Omental fat pad (tissue), 4 donors: ENCODE measurements around the gene TMPRSS12. TPM values are rescaled to one million over a fixed set of nuclear protein-coding genes. Genes with fewer than 3 reads are reported as not detected.
A peak's percentile ranks its signal among the peaks of the same experiment; 100 is the strongest.
"Not testable (repeated sequence)": the region's sequence is repeated elsewhere in the genome, so short reads cannot be mapped to it uniquely, and the experiment has no call there.

ENCODE experiments used
- ATAC-seq: fragments of 150-250 bp; one replicate; pipeline ENCODE4 v1.9.1; 2016; ENCODE audit warnings: mild to moderate bottlenecking, moderate library complexity; ENCODE audit not compliant: low FRiP score
- DNase-seq: peaks from one replicate; pipeline ENCODE4 v3.0.0-alpha.2; 2019; ENCODE audit warnings: low spot score
- CTCF ChIP-seq, 3 donors: fragments of 450-650 bp; IDR thresholded peaks; one replicate each; pipeline ENCODE4 v1.5.1; 2016 to 2017; ENCODE audit warnings: antibody characterized with exemption in 3 of 3, mild to moderate bottlenecking in 3 of 3, moderate library complexity in 2 of 3
- total RNA-seq, 4 donors: library from RNA; depleted of rRNA; stranded (reverse); fragments of >200 nt; gene quantifications; one replicate each; pipeline ENCODE4 v1.1.0, GENCODE V29; 2016

TMPRSS12 gene
- total RNA-seq, 4 donors from 2014 or later = not detected

- no peak for DNase-seq
- ATAC-seq = peak; percentile 5
- TF ChIP-seq CTCF (IDR thresholded peaks at IDR 0.05) = no peak
These were observed 81.4 kb downstream of the TMPRSS12 start for GRCh38 chr12:50924131-50924438.

GRCh38 chr12:50924439-50925341 is 82.0 kb downstream of the TMPRSS12 start:
- TF ChIP-seq CTCF (IDR thresholded peaks at IDR 0.05) = no peak
- ATAC-seq (peak; percentile 91), DNase-seq (peak; percentile 83)

GRCh38 chr12:50925342-50925651 is 82.6 kb downstream of the TMPRSS12 start:
- TF ChIP-seq CTCF (IDR thresholded peaks at IDR 0.05) = no peak
- DNase-seq (no peak), ATAC-seq (no peak)

- DNase-seq (no peak), ATAC-seq (no peak)
- no peak for TF ChIP-seq CTCF (IDR thresholded peaks at IDR 0.05)
These were observed 83.2 kb downstream of the TMPRSS12 start for GRCh38 chr12:50925920-50926319.

GRCh38 chr12:50926415-50926814 is 83.7 kb downstream of the TMPRSS12 start:
- DNase-seq = no peak
- no peak for TF ChIP-seq CTCF (IDR thresholded peaks at IDR 0.05)
- no peak for ATAC-seq

GRCh38 chr12:50926932-50927331 is 84.2 kb downstream of the TMPRSS12 start:
- ATAC-seq, DNase-seq: not testable (repeated sequence)

- TF ChIP-seq CTCF (IDR thresholded peaks at IDR 0.05) = no peak
- ATAC-seq (no peak), DNase-seq (no peak)
These were observed 84.6 kb downstream of the TMPRSS12 start for GRCh38 chr12:50927356-50927755.
